ENCODE measurements around the gene PITX1.

The PITX1 gene

GRCh38 chr5:135042595-135042994, 8.6 kb upstream of the PITX1 start:
- in situ Hi-C loops (cut with HindIII; ENCODE audit: low sequenced_read_pairs): loop anchor here (5.0 kb wide), 2 partner anchors 40 to 55 kb away; no protein-coding TSS in a partner anchor

GRCh38 chr5:135041726-135042125, 7.7 kb upstream of the PITX1 start:
- in situ Hi-C loops (cut with HindIII; ENCODE audit: low sequenced_read_pairs): loop anchor here (5.0 kb wide), 2 partner anchors 39 to 56 kb away; no protein-coding TSS in a partner anchor

GRCh38 chr5:135041145-135041587, 7.1 kb upstream of the PITX1 start:
- in situ Hi-C loops (cut with HindIII; ENCODE audit: low sequenced_read_pairs): loop anchor here (5.0 kb wide), 2 partner anchors 39 to 56 kb away; no protein-coding TSS in a partner anchor

GRCh38 chr5:135040333-135041144, 6.5 kb upstream of the PITX1 start:
- in situ Hi-C loops (cut with HindIII; ENCODE audit: low sequenced_read_pairs): loop anchor here (5.0 kb wide), 2 partner anchors 38 to 57 kb away; no protein-coding TSS in a partner anchor

GRCh38 chr5:135040034-135040332, 6.0 kb upstream of the PITX1 start:
- in situ Hi-C loops (cut with HindIII; ENCODE audit: low sequenced_read_pairs): loop anchor here (5.0 kb wide), 2 partner anchors 38 to 57 kb away; no protein-coding TSS in a partner anchor

GRCh38 chr5:135039271-135040033, 5.4 kb upstream of the PITX1 start:
- in situ Hi-C loops (cut with HindIII; ENCODE audit: low sequenced_read_pairs): loop anchor here (5.0 kb wide), 2 partner anchors 37 to 58 kb away; no protein-coding TSS in a partner anchor

- in situ Hi-C loops (cut with HindIII; ENCODE audit: low sequenced_read_pairs): no loop called here
Measured at GRCh38 chr5:135038813-135039270, 4.8 kb upstream of the PITX1 start.

GRCh38 chr5:135038205-135038812, 4.3 kb upstream of the PITX1 start:
- in situ Hi-C loops (cut with HindIII; ENCODE audit: low sequenced_read_pairs): no loop called here

GRCh38 chr5:135037519-135038204, 3.6 kb upstream of the PITX1 start:
- in situ Hi-C loops (cut with HindIII; ENCODE audit: low sequenced_read_pairs): no loop called here

- in situ Hi-C loops (cut with HindIII; ENCODE audit: low sequenced_read_pairs): no loop called here
Measured at GRCh38 chr5:135036405-135036804, 2.4 kb upstream of the PITX1 start.

GRCh38 chr5:135035678-135036030, 1.6 kb upstream of the PITX1 start:
- in situ Hi-C loops (cut with HindIII; ENCODE audit: low sequenced_read_pairs): no loop called here

- in situ Hi-C loops (cut with HindIII; ENCODE audit: low sequenced_read_pairs): no loop called here
Measured at GRCh38 chr5:135034963-135035677, 1.1 kb upstream of the PITX1 start.

- in situ Hi-C loops (cut with HindIII; ENCODE audit: low sequenced_read_pairs): no loop called here
Measured at GRCh38 chr5:135034236-135034962, 371 bp upstream of the PITX1 start.

- in situ Hi-C loops (cut with HindIII; ENCODE audit: low sequenced_read_pairs): no loop called here
Measured at GRCh38 chr5:135032999-135033861, 798 bp downstream of the PITX1 start.

- in situ Hi-C loops (cut with HindIII; ENCODE audit: low sequenced_read_pairs): no loop called here
Measured at GRCh38 chr5:135032695-135032998, 1.4 kb downstream of the PITX1 start.

- in situ Hi-C loops (cut with HindIII; ENCODE audit: low sequenced_read_pairs): no loop called here
Measured at GRCh38 chr5:135031813-135032694, 2.0 kb downstream of the PITX1 start.

- in situ Hi-C loops (cut with HindIII; ENCODE audit: low sequenced_read_pairs): no loop called here
Measured at GRCh38 chr5:135030956-135031812, 2.8 kb downstream of the PITX1 start.

All from endothelial cell of hepatic sinusoid (primary cell).